ENCODE results near the gene CTSF.
"Not testable (repeated sequence)": the region's sequence is repeated elsewhere in the genome, so short reads cannot be mapped to it uniquely, and the experiment has no call there.

The CTSF gene

GRCh38 chr11:66589996-66590675 is 21.7 kb upstream of the CTSF start:
- DNase-seq (ENCODE audit: low read depth in 1 of 2, low spot score in 1 of 2), result no peak

- not testable (repeated sequence) for DNase-seq (ENCODE audit: low read depth in 1 of 2, low spot score in 1 of 2)
These were observed 20.9 kb upstream of the CTSF start for GRCh38 chr11:66589315-66589714.

DNA sequence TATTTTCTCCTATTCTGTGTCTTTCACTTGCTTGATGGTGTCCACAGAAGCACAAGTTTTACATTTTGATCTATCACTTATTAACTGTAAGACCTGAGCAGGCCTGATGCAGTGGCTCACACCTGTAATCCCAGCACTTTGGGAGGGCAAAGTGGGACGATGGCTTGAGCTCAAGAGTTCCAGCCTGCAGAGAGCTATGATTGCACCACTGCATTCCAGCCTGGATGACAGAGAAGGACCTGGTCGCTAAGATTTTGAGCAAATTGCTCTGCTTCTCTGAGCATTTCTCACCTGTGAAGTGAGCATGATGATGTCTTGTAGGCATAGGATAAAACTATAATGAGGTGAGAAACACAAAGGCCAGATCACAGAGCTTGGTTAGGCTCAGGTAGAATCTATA is 17.7 kb upstream of the CTSF start:
- DNase-seq (ENCODE audit: low read depth in 1 of 2, low spot score in 1 of 2), result no peak

- not testable (repeated sequence) for DNase-seq (ENCODE audit: low read depth in 1 of 2, low spot score in 1 of 2)
These were observed 17.0 kb upstream of the CTSF start for GRCh38 chr11:66585447-66585846.

GRCh38 chr11:66582565-66583147 is 14.2 kb upstream of the CTSF start:
- not testable (repeated sequence) for DNase-seq (ENCODE audit: low read depth in 1 of 2, low spot score in 1 of 2)

- DNase-seq (ENCODE audit: low read depth in 1 of 2, low spot score in 1 of 2), result no peak
These were observed 12.9 kb upstream of the CTSF start for GRCh38 chr11:66581261-66581660.

GRCh38 chr11:66580803-66581202 is 12.4 kb upstream of the CTSF start:
- DNase-seq (ENCODE audit: low read depth in 1 of 2, low spot score in 1 of 2), result no peak

GRCh38 chr11:66579017-66579606 is 10.7 kb upstream of the CTSF start:
- peak; percentile 43 to 71 for DNase-seq (ENCODE audit: low read depth in 1 of 2, low spot score in 1 of 2)

DNA sequence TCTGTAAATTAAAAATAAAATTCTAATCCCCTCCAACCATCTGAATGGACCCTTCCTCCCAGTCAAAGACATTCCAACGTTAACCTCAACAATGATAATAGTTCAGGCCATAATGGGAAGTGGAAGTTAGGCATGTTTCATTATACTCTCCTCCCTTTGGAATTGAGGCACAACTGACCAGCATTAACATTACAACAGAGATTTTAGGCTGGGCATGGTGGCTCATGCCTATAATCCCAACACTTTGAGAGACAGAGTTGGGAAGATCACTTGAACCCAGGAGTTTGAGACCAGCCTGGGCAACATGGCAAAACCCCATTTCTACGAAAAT is 2.4 kb upstream of the CTSF start:
- DNase-seq (ENCODE audit: low read depth in 1 of 2, low spot score in 1 of 2), result no peak

- no peak for DNase-seq (ENCODE audit: low read depth in 1 of 2, low spot score in 1 of 2)
These were observed 1.9 kb upstream of the CTSF start for GRCh38 chr11:66570079-66570849.

DNA sequence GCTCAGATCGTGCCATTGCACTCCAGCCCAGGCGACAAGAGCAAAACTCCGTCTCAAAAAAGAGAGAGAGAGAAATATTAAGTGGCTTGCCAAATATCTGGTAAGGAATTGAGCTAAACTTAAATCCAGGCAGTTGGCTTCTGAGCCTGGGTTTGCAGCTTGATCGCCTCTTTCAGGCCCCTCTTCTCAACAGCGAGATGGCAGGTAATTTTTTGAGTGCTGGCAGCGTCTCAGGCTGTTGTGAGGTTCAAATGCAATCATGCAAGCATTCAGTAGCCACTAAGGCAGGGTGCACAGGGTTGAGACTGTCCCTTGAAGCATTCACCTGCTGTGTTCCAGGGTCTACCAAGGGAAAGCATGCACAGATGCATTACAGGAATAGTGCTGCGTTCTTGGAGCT is 670 bp upstream of the CTSF start:
- DNase-seq (ENCODE audit: low read depth in 1 of 2, low spot score in 1 of 2), result no peak

GRCh38 chr11:66567787-66568123 is 651 bp downstream of the CTSF start:
- no peak for DNase-seq (ENCODE audit: low read depth in 1 of 2, low spot score in 1 of 2)

DNA sequence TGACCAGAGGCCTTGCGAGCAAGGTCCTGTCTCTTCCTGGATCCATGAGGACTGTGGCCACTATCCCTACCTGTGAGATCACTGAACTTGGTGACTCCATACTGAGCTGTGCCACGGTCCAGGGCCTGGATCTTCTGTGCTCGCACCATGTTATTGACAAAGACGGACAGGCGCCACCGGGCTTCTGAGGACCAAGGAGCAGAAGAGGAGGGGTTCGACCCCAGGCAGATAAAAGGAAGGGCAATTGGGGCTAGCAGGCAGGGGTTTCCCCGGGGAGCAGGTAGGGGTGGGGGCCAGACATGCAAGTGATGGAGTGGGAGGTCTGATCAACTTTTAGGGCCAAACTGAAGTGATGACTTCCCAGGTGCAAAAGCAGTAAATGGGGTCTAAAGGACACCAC is 2.2 kb downstream of the CTSF start:
- DNase-seq (ENCODE audit: low read depth in 1 of 2, low spot score in 1 of 2), result no peak

- no peak for DNase-seq (ENCODE audit: low read depth in 1 of 2, low spot score in 1 of 2)
These were observed 3.4 kb downstream of the CTSF start for GRCh38 chr11:66564984-66565383.

- no peak for DNase-seq (ENCODE audit: low read depth in 1 of 2, low spot score in 1 of 2)
These were observed 3.9 kb downstream of the CTSF start for GRCh38 chr11:66564538-66564937.

- no peak for DNase-seq (ENCODE audit: low read depth in 1 of 2, low spot score in 1 of 2)
These were observed 4.6 kb downstream of the CTSF start for GRCh38 chr11:66563832-66564231.

GRCh38 chr11:66562907-66563583 is 5.4 kb downstream of the CTSF start:
- no peak for DNase-seq (ENCODE audit: low read depth in 1 of 2, low spot score in 1 of 2)

DNA sequence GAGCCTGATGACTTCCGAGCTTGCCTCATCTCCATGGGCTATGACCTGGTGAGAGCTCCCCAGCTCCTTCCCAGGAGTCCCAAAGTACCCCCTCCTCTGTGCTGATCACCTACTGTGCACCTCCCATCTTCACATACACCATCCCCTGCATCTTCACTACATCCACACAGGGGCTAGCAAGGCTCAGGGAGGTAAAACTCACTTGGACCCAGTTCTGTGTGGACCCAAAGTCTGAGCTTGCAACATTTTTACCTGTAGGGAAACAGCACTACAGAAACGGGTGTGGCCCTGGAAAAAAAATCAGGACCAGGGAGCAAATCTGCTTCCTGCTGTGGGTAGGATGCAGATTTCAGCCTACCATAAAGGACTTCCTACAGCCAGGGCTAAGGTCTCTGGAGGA is 6.1 kb downstream of the CTSF start:
- no peak for DNase-seq (ENCODE audit: low read depth in 1 of 2, low spot score in 1 of 2)

- no peak for DNase-seq (ENCODE audit: low read depth in 1 of 2, low spot score in 1 of 2)
These were observed 6.5 kb downstream of the CTSF start for GRCh38 chr11:66561975-66562248.

DNA sequence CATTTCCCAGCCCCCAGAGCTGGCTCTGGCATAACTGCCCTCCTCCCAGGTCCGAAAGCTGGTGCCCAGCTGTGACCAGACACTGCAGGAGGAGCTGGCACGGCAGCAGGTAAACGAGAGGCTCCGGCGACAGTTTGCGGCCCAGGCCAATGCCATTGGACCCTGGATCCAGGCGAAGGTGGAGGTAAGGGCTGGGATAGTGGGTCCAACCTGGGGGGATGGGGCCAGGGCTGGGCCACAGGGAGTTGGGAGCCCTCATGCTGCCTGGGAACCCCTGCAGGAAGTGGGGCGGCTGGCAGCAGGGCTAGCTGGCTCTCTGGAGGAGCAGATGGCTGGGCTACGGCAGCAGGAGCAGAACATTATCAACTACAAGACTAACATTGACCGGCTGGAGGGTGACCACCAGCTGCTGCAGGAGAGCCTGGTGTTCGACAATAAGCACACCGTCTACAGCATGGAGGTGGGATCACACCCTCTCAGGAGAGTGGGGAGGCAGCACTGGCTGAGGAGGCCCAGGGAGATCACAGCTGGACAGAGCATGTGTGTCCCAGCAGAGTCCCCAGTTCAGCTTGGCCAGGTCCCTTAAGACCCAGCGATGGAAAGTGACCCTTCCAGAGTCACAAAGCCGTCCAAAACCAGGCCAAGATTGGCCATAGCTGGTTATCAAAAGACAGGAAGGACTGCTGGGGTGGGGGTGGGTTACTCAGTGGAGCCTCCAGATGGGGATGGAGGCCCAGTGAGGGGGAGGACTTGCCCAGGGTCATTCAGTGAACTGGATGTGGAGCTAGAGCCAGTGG is 7.0 kb downstream of the CTSF start:
- no peak for DNase-seq (ENCODE audit: low read depth in 1 of 2, low spot score in 1 of 2)

Data from stimulated activated CD4-positive, alpha-beta T cell treated with anti-CD3 and anti-CD28 coated beads, Interleukin-15, amount 100 ng/mL, for 1 hour (primary cell).